HFFc6 (cell line): ENCODE data around the gene RBP7. TPM values are rescaled to one million over a fixed set of nuclear protein-coding genes. Genes with fewer than 3 reads are reported as not detected.
A peak's percentile ranks its signal among the peaks of the same experiment; 100 is the strongest.

Experiments used
- DNase-seq: peaks from one replicate; pipeline ENCODE4 v3.0.0-alpha.2; 2018
- H3K27ac Mint-ChIP-seq: 2 replicates; pipeline ENCODE4 v1.8.0; 2020; ENCODE audit warnings: mild to moderate bottlenecking, mixed read lengths
- H3K27me3 Mint-ChIP-seq: 2 replicates; pipeline ENCODE4 v1.8.0; 2021; ENCODE audit warnings: mild to moderate bottlenecking, moderate library complexity, mixed read lengths; ENCODE audit not compliant: insufficient read depth
- H3K36me3 Mint-ChIP-seq: 2 replicates; pipeline ENCODE4 v1.8.0; 2021; ENCODE audit warnings: low read depth, mixed read lengths
- H3K4me1 Mint-ChIP-seq: 2 replicates; pipeline ENCODE4 v1.8.0; 2020; ENCODE audit warnings: low read depth, mixed read lengths
- H3K4me3 Mint-ChIP-seq: 2 replicates; pipeline ENCODE4 v1.8.0; 2020; ENCODE audit warnings: mild to moderate bottlenecking, moderate library complexity, mixed read lengths
- H3K9me3 Mint-ChIP-seq: 2 replicates; pipeline ENCODE4 v1.8.0; 2020; ENCODE audit warnings: mild to moderate bottlenecking, mixed read lengths
- total RNA-seq, 6 experiments: library from RNA; stranded (reverse); fragmentation: NEBNext Ultra II Directional; extraction: Animal tissue kit (Norgen Biotek cat#: 25700); gene quantifications; 2 replicates in 1 of 6; 3 replicates in 5 of 6; pipeline ENCODE4 v1.2.3, GENCODE V29; 2021
- TF ChIP-seq, protein P1 (sequence below): fragments of 200-600 bp; sonication (generic); IDR thresholded peaks from 2 replicates; pipeline ENCODE4 v1.5.0; 2021; ENCODE audit warnings: antibody characterized with exemption, mild to moderate bottlenecking

The RBP7 gene
- total RNA-seq, 6 experiments from 2014 or later, result 0.37 to 0.76 (median 0.47) TPM; not detected in 2

DNA sequence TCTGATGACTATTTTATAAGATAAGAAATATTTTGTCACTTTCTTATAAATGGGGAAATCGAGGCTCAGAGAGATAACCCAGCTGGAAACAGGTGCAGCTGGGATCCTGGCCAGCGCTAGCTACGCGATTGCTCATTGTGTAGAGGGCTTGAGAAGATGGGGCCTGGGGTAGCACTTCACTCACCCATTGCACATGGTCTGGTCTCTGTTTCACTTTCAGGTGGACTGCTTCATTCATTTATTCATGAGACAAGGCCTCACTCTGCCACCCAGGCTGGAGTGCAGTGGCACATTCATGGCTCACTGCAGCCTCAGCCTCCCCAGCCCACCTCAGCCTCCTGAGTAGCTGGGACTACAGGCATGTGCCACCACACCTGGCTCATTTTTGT lies 59.6 kb downstream of the RBP7 start:
- TF ChIP-seq, protein P1, sequence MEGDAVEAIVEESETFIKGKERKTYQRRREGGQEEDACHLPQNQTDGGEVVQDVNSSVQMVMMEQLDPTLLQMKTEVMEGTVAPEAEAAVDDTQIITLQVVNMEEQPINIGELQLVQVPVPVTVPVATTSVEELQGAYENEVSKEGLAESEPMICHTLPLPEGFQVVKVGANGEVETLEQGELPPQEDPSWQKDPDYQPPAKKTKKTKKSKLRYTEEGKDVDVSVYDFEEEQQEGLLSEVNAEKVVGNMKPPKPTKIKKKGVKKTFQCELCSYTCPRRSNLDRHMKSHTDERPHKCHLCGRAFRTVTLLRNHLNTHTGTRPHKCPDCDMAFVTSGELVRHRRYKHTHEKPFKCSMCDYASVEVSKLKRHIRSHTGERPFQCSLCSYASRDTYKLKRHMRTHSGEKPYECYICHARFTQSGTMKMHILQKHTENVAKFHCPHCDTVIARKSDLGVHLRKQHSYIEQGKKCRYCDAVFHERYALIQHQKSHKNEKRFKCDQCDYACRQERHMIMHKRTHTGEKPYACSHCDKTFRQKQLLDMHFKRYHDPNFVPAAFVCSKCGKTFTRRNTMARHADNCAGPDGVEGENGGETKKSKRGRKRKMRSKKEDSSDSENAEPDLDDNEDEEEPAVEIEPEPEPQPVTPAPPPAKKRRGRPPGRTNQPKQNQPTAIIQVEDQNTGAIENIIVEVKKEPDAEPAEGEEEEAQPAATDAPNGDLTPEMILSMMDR, result no peak
- H3K36me3 Mint-ChIP-seq, result peaks cover 14% of the 10 kb centered on the region
- peak overlapping the region; percentile 84; the same call in 1 of the 2 replicates for H3K27ac Mint-ChIP-seq
- H3K4me1 Mint-ChIP-seq, result peaks cover 40% of the 10 kb centered on the region
- no peak for DNase-seq
- no peaks in the 10 kb centered on the region for H3K9me3 Mint-ChIP-seq
- H3K4me3 Mint-ChIP-seq, result peak overlapping the region; percentile 72; the same call in 1 of the 2 replicates
- no peaks in the 10 kb centered on the region; the same call in 1 of the 2 replicates for H3K27me3 Mint-ChIP-seq

DNA sequence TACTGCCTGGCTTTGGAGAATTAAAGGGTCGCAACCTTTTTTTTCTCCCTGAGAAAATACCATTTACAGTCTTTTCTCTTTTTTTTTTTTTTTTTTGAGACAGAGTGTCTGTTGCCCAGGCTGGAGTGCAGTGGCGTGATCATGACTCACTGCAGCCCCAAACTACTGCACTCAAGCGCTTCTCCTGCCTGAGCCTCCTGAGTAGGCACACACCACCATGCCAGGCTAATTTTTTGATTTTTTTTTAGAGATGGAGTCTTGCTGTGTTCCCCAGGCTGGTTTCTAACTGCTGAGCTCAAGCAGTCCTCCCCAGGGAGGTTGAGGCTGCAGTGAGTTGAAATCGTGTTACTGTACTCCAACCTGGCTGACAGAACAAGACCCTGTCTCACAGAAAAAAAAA lies 60.3 kb downstream of the RBP7 start:
- no peaks in the 10 kb centered on the region; the same call in 1 of the 2 replicates for H3K27me3 Mint-ChIP-seq
- peak; percentile 43 for DNase-seq
- TF ChIP-seq, protein P1, result no peak
- H3K36me3 Mint-ChIP-seq, result peaks cover 14% of the 10 kb centered on the region
- H3K9me3 Mint-ChIP-seq, result no peaks in the 10 kb centered on the region
- H3K4me1 Mint-ChIP-seq, result peaks cover 40% of the 10 kb centered on the region
- H3K4me3 Mint-ChIP-seq, result peak overlapping the region; percentile 37
- H3K27ac Mint-ChIP-seq, result peak overlapping the region; percentile 65

DNA sequence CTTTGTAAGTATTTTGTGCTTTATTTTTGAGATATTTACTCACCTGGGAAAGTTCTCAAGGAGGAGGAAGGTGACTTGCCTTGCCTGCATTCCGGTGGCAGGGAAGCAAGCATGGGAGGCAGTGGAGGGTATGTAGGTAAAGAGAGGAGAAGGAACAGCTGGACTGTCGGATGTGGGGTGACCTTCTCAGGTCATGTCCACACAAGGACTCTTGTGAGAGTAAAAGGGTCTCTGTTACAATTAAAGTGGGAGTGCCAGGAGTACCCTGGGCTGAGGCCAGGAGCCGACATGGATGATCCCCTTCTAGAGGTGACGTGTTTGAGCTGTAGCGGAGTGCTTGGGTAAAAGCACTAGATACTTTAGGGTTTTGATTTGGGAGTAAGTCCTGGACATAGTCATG lies 60.8 kb downstream of the RBP7 start:
- Mint-ChIP-seq H3K9me3 (no peaks in the 10 kb centered on the region), H3K27ac (peak overlapping the region; percentile 65), H3K27me3 (no peaks in the 10 kb centered on the region; the same call in 1 of the 2 replicates), H3K4me1 (peaks cover 40% of the 10 kb centered on the region), H3K36me3 (peaks cover 14% of the 10 kb centered on the region), H3K4me3 (peak overlapping the region; percentile 37)
- no peak for DNase-seq
- TF ChIP-seq, protein P1, result no peak

DNA sequence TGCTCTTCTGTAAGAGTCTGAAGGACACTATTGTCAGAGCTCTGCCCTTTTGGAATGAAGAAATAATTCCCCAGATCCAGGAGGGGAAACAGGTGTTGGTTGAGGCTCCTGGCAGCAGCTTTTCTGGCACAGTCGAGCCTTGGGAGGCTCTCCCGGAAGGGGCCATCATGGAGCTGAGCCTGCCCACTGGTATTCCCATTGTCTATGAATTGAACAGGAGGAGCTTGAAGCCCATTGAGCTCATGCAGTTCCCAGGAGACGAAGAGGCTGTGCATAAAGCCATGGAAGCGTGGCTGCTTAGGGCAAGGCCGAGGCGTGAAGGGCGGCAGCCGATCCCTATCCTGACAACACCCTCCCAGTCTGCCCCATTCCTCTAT lies 62.3 kb downstream of the RBP7 start:
- TF ChIP-seq, protein P1, result no peak
- Mint-ChIP-seq H3K4me1 (peaks cover 53% of the 10 kb centered on the region), H3K36me3 (peaks cover 12% of the 10 kb centered on the region), H3K4me3 (no peak overlapping the region), H3K27me3 (no peaks in the 10 kb centered on the region; the same call in 1 of the 2 replicates), H3K27ac (no peak overlapping the region), H3K9me3 (no peaks in the 10 kb centered on the region)
- no peak for DNase-seq

DNA sequence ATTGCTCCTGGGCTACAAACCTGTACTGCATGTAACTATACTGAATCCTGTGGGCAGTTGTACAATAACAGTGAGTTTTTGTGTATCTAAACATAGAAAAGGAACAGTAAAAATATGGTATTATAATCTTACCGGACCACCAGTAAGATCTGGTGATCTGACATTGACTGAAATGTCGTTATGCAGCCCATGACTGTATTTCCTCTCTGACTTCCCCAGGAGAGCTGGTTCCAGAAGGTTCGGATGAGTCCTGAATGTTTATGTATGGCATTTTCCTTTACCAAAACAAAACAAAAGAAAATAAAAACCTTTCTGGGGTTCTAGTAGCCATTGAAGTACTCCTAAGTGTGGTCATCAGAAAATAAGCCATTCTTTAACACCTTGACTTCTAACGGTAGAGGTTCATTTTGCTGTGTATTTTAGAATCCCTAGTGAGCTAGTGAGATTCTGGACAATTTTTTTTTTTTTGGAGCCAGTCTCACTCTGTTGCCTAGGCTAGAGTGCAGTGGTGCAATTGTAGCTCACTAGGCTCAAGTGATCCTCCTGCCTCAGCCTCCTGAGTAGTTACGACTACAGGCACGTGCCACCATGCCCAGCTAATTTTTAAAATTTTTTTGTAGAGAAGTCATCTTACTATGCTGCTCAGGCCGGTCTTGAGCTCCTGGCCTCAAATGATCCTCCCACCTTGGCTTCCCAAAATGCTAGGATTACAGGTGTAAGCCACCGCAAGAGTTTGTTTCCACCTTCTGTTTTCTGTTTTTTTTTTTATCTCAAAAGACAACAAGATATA lies 63.5 kb downstream of the RBP7 start:
- TF ChIP-seq, protein P1, result no peak
- Mint-ChIP-seq H3K27me3 (no peaks in the 10 kb centered on the region; the same call in 1 of the 2 replicates), H3K4me3 (no peak overlapping the region), H3K36me3 (peaks cover 9% of the 10 kb centered on the region), H3K4me1 (peaks cover 59% of the 10 kb centered on the region), H3K27ac (no peak overlapping the region), H3K9me3 (no peaks in the 10 kb centered on the region)
- no peak for DNase-seq
